NCI-H2196 (cell line): Measurements from ENCODE around the gene PPA1.
"Not testable (repeated sequence)": the region's sequence is repeated elsewhere in the genome, so short reads cannot be mapped to it uniquely, and the experiment has no call there.

Experiments
- DNase-seq: peaks from one replicate; lab custom pipeline; 2025; ENCODE audit not compliant: unreplicated experiment; lab: John Stamatoyannopoulos, UW

Gene PPA1

GRCh38 chr10:70255329-70256299 lies 22.4 kb upstream of the PPA1 start:
- DNase-seq, result no peak

GRCh38 chr10:70254778-70255328 lies 21.6 kb upstream of the PPA1 start:
- no peak for DNase-seq

GRCh38 chr10:70253878-70254765 lies 20.9 kb upstream of the PPA1 start:
- DNase-seq, result no peak

- DNase-seq, result no peak
Observed at GRCh38 chr10:70250961-70251680, 17.9 kb upstream of the PPA1 start.

- DNase-seq, result no peak
Observed at GRCh38 chr10:70247360-70247759, 14.1 kb upstream of the PPA1 start.

- DNase-seq, result no peak
Observed at GRCh38 chr10:70241081-70241480, 7.9 kb upstream of the PPA1 start.

- DNase-seq, result not testable (repeated sequence)
Observed at GRCh38 chr10:70239986-70240385, 6.8 kb upstream of the PPA1 start.

- DNase-seq, result not testable (repeated sequence)
Observed at GRCh38 chr10:70239077-70239976, 6.1 kb upstream of the PPA1 start.

- DNase-seq, result not testable (repeated sequence)
Observed at GRCh38 chr10:70237958-70238536, 4.8 kb upstream of the PPA1 start.

GRCh38 chr10:70234668-70235447 lies 1.6 kb upstream of the PPA1 start:
- no peak for DNase-seq

GRCh38 chr10:70233939-70234300 lies 691 bp upstream of the PPA1 start:
- DNase-seq, result no peak

- DNase-seq, result no peak
Observed at GRCh38 chr10:70232859-70233108, 445 bp downstream of the PPA1 start.

- DNase-seq, result peak; percentile 22
Observed at GRCh38 chr10:70232155-70232858, 922 bp downstream of the PPA1 start.

GRCh38 chr10:70228491-70228890 lies 4.7 kb downstream of the PPA1 start:
- DNase-seq, result no peak

GRCh38 chr10:70227548-70228320 lies 5.5 kb downstream of the PPA1 start:
- no peak for DNase-seq

- DNase-seq, result no peak
Observed at GRCh38 chr10:70223728-70224127, 9.5 kb downstream of the PPA1 start.

- DNase-seq, result not testable (repeated sequence)
Observed at GRCh38 chr10:70222811-70223447, 10.3 kb downstream of the PPA1 start.
